Activated CD4-positive, alpha-beta T cell treated with anti-CD3 and anti-CD28 coated beads for 1 hour (primary cell): ENCODE data around the gene GIGYF2.
"Not testable (repeated sequence)": the region's sequence is repeated elsewhere in the genome, so short reads cannot be mapped to it uniquely, and the experiment has no call there.

Experiments used
- DNase-seq: peaks from one replicate; pipeline ENCODE4 v3.0.0-alpha.2; 2020

GIGYF2 gene, protein sequence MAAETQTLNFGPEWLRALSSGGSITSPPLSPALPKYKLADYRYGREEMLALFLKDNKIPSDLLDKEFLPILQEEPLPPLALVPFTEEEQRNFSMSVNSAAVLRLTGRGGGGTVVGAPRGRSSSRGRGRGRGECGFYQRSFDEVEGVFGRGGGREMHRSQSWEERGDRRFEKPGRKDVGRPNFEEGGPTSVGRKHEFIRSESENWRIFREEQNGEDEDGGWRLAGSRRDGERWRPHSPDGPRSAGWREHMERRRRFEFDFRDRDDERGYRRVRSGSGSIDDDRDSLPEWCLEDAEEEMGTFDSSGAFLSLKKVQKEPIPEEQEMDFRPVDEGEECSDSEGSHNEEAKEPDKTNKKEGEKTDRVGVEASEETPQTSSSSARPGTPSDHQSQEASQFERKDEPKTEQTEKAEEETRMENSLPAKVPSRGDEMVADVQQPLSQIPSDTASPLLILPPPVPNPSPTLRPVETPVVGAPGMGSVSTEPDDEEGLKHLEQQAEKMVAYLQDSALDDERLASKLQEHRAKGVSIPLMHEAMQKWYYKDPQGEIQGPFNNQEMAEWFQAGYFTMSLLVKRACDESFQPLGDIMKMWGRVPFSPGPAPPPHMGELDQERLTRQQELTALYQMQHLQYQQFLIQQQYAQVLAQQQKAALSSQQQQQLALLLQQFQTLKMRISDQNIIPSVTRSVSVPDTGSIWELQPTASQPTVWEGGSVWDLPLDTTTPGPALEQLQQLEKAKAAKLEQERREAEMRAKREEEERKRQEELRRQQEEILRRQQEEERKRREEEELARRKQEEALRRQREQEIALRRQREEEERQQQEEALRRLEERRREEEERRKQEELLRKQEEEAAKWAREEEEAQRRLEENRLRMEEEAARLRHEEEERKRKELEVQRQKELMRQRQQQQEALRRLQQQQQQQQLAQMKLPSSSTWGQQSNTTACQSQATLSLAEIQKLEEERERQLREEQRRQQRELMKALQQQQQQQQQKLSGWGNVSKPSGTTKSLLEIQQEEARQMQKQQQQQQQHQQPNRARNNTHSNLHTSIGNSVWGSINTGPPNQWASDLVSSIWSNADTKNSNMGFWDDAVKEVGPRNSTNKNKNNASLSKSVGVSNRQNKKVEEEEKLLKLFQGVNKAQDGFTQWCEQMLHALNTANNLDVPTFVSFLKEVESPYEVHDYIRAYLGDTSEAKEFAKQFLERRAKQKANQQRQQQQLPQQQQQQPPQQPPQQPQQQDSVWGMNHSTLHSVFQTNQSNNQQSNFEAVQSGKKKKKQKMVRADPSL (N-terminal part only)

DNA sequence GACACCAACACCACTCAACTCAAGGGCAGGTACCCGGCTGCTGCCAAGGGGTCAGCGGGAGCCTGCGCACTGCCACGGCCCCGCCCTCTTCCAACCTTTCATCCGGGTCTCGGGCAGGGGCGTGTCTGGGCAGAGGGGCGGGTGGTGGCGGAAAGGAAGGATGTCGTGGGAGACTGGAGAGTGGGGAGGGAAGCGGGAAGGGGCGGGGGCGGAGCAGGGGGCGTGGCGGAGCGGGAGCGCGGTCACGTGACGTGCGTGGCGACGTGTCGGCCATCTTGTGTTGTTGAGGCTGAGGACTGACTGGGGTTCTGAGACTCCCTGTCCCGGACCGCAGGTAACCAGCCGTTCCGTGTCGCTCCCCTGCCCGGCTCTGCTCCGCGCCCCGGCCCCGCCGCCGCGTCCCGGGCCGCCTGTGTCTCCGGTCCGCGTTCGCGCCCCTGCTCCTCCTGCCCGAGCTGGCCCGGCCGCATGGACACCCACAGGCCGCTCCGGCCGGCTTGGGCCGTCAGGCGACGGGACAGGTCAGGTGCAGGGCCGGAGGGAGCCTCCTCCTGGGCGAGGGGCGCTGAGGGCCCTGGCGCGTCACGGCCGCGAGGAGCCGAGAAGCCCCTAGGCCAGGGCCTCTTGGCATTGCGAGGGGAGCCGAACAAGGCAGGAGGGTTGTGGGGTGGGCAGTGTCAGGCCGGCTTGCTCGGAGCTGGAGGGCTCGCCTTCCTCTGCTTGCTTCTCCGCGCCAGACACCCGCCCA is at the start of gene GIGYF2:
TSS of gene GIGYF2 (plus strand) at position 273 of the 748 bp plus-strand sequence. CDS start 37,867 bp downstream, outside the sequence.
- peak; percentile 84 for DNase-seq

DNA sequence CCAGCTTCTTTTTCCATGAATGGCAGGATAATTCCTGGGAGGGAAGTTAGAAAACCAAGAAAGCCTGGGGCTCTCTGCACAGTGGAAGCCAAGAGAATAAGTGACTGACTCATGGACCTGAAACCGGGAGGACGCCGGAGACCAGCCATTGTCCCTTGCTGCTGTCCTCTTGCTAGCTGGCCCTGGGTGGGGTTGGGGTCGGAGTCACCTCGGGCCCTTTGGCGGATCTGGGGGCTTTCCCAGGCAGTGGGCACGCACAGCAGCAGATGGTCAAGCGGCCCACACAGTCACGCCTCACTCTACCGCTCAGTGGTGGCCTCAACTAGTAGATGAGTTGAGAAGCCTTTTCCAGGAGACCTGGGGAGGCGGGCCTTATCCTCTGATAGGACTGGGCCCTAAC is 48.1 kb upstream of the GIGYF2 start:
- DNase-seq = no peak

DNA sequence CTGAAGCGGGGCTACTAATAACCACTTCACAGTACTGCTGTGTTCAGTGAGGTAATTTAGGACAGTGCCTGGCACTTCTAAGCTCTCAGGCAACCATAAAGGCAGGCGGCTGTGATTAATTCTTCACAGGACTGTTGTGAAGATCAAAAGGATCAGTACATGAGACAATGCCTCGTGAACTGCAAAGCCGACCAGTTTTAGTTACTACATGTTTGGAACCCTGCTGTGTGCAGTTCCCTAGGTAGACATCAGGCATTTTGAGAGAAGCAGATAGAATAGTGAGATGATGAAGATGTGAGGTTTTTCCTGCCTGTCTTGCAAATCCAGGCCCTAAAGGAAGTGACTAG is 44.7 kb upstream of the GIGYF2 start:
- DNase-seq = no peak

DNA sequence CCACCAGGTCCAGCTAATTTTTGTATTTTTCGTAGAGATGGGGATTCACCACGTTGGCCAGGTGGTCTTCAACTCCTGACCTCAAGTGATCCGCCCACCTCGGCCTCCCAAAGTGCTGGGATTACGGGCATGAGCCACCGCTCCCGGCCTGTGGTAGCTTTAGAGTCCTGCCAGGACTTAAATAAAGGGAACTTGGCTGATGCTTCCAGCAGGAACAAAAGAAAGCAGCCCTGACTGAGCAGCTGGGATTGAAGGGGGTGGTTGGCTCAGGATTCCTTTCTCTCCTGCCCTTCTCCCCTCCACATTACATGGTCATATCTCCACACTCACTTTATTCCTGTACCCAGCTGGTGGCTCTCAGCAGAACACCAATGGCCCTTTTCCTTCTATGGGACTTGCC is 43.7 kb upstream of the GIGYF2 start:
- DNase-seq = no peak

DNA sequence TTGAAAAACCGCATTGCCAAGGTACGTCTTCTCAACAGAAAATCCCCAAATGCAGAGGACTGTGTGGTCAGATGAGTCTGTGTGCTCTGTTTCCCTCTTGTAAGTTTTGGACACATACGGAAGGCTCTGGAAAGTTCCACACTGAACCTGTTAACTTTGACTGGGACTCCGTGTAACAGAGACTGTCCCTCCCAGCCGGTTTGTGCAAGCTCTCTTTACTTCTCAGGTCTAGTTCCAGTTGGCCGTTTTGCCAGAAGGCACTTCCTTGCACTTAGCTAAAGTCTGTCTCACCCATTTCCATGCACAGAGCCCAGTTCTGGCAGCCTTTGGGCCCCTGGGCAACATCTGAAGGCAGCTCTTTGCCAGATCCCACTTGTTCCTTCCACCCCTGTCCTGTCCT is 41.7 kb upstream of the GIGYF2 start:
- DNase-seq = no peak

DNA sequence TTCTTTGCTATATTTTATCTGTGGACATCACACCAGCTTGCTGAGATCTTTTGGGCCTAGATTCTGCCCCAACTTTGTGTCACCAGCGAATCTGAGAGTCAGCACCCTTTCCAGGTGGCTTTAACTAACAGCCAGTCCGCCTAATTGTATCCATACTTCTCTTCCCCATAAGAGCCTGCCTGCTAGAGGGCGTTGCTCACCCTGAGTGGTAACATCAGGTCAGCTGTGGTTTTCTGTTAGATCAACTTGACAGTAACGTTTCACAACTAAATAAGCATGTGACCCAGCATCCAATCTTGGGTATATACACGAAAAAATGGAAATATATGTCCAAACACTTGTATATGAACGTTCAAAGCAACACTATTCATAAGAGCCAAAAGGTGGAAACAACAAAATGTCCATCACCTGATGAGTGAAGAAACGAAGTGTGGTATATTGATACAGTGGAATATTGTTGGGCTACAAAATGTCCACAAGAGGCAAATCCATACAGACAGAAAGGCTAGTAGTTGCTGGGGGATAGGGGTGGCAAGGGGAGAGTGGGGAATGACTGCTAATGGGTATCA is 38.8 kb upstream of the GIGYF2 start:
- no peak for DNase-seq

DNA sequence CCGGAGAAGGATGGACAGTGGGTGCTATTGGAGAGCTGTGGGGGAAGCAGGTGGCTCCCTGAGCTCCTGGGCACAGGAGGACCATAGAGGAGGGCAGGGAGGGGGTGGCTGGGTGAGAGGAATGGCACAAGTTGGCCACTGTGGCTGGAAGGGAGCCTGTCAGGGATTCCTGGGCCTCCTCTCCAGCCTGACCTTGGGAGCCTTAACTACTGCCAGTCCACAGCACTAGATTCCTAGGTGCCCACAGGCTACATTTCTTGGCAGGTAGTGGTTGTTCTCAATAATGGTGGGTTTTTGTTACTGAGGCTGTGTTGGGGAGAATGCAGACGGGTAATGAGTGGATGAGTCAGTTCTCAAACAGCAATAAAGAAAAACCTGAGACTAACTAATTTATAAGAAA is 37.8 kb upstream of the GIGYF2 start:
- no peak for DNase-seq

DNA sequence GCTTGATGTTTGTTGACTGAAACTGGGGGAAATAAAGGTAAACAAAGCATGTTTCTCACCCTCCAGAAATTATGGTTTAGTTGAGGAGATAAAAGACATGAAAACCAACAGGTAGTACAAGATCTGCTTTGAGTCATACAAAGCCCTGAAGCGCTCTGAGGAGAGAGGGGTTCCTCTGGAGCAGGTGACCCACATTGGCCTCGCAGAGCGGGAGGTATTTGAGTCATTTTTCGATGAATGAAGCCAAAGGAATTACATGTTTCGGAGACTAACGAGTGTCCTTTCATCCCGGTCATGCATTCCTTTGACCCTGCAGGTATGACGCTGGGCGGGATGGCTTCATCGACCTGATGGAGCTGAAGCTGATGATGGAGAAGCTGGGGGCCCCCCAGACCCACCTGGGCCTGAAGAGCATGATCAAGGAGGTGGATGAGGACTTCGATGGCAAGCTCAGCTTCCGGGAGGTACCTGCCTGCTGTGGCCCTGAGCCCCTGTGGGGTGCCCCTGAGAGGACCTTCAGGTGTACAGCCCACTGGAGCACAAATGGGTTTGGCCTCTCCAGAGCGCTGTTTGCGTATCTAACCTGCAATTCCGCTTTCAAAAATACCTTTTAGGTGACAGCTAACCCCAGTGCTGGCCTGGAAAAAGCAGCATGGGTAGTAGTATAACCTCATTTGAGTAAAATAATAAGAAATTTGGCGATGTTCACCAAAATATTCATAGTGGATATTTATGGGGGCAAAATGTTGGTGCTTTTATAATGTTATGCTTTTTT is 34.5 kb upstream of the GIGYF2 start:
- DNase-seq = no peak

DNA sequence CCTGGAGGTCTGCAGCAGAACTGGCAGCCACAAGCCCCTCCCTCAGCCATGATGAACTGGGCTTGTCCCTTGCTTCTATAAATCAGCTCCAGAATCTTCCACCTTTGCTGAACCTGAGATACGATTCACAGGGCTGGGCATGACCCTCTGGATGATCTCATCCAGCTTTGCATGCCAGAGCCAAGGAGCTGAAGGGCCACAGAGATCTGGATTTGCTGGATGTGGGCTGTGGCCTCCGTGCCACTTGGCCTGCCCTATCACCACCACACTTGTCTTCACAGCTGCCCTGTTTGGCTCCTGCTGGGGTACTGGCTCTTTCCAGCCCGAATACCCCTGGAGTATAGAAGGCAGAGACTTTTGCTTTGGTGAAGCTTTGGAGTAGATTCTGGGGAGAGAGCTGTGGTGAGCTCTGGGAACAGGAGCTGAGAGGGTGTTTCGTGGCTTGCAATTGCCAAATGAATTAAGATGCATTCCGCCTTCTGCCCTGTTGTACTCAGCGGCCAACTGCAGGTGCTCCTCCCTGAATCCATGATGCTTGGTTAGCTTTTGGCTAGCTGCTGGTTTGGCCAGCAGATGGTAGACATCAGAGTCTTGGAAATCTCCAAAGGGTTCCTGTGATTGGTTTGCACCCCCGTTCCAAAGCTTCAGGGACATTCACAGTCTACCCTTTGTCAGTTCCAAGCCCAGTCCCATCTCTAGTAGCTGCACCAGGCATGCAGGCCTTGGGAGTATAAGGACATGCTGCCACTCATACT is 30.9 kb upstream of the GIGYF2 start:
- DNase-seq = no peak

DNA sequence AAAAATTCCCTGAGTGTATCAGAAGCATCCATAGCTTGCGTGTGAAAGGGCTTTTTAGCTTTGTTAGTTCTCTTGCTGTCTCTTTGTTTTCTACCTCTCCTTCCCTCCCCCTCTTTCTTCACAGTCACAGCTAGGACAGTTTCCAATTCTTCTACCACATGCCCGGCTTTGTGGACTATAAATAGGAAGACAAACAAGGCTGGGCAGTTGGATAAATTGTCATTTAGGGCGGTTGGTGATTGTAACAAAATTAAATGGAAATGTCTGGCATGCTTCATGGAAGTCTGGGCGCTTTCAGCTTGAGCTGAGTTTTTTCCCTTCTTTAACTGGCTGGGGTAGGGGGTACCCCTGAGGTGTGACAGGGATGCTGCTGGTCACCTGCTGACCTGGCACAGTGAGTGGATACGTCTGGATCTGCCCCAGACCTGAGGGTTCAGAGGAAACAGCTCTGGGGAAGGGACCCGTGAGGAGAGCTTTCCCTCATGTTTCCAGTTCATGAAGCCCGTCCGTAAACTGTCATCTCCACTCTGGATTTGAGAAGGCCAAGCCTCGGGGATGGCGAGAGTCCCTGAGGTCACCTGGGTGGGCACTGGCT is 29.0 kb upstream of the GIGYF2 start:
- no peak for DNase-seq

DNA sequence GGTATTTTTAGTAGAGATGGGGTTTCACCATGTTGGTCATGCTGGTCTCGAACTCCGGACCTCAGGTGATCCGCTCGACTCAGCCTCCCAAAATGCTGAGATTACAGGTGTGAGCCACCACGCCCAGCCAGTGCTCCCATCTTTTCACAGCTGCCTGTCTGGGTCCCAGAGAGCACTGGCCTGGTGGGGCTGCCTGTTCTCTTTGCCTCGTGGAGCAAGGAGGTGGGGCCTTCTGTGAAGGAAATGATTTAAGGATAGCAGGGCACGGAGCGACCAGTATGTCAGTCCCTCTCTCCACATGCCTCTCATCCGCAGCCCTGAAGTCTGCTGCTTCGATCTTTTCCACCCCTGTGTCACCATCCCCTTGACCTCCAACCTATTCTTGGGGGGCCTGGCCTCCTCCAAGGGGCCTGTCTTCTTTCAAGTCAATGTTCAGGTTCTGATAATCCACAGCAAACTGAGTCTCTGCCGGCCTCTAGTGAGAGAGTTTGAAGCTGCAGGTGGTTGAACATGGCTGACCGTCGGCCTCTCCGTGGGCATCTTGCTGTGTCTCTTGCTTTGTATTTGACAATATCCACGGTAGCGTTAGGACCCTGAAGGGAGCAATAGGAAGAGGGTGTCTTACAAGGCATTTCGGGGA is 28.2 kb upstream of the GIGYF2 start:
- no peak for DNase-seq

DNA sequence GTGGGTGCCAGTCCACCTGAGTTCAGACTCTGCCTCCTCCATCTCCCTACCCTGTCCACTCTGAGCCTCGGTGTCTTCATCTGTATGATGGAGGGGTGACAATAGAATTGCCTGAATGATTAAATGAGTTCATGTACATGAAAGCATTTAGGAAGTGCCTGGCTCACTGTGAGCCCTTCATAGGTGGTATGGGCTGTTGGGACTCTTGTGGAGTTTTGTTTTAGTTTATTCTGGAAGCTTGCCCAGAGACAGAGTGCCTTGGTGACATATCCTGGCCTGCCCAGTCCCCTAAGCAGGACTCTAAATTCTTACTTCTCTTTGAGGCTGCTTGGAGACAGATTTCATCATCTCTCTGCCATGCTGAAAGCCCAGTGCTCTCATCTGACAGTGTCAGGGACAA is 24.5 kb upstream of the GIGYF2 start:
- DNase-seq = no peak

DNA sequence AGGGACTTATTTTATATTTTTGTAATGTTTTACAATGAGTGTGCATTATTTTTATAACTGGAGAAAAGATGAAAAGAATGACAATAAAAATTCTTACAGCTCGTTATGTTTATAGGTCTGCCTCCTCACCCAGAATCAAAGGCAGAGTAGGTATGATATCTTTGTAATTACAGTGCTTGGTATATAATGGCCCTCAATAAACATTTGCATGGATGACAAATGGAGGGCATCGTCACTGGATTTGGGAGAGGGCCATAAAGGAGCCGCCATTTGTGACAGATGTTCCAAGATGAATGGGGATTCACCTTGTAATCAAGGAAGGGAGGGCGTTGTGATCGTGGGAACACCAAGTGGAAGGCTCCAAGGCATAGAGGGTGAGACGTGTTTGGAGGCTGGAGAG is 22.6 kb upstream of the GIGYF2 start:
- no peak for DNase-seq

DNA sequence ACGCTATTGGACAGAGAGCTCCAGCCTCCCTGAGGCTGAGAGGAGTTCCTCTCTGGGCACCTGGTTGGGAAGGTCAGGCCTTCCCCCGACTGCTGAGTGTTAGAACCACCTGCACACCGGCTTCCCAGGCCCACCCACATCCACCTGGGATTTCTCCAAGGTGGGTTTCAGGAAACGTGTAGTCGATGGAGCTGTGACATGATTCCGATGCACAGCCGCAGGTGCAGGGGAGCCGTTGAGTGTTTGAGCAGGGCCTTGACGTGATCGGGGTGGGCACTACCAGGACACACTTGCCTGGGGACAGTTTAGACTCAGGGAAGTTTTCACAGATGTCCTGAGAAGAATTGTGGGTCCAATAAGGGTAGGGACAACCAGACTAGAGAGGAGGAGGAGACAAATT is 21.8 kb upstream of the GIGYF2 start:
- DNase-seq = no peak

DNA sequence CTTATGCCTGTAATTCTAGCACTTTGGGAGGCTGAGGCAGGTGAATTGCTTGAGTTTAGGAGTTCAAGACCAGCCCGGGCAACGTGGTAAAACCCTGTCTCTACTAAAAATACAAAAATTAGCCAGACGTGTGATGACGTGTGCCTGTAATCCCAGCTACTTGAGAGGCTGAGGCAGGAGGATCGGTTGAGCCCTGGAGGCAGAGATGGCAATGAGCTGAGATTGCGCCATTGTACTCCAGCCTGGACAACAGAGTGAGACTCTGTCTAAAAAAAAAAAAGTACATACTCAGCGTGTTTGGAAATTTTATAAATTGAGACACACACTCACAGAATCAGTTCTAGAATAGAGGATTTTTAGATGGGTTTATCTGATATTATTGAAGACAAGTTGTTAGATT is 17.1 kb upstream of the GIGYF2 start:
- no peak for DNase-seq

DNA sequence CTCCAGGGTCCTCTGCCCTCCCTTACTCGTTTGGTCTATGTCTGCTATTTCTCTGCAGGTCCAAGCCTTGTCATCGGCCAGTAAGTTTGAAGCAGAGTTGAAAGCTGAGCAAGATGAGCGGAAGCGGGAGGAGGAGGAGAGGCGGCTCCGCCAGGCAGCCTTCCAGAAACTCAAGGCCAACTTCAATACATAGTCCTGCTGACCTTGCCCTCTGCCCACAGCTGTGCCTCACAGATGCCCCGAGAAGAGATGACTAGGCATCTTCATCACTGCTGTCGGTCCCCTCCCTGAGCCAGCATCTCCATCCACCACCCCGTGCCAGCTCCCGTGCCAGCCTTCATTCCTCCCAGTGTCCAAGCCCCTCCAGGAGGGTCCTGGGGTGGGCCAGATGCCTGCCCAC is 15.6 kb upstream of the GIGYF2 start:
- DNase-seq = no peak

DNA sequence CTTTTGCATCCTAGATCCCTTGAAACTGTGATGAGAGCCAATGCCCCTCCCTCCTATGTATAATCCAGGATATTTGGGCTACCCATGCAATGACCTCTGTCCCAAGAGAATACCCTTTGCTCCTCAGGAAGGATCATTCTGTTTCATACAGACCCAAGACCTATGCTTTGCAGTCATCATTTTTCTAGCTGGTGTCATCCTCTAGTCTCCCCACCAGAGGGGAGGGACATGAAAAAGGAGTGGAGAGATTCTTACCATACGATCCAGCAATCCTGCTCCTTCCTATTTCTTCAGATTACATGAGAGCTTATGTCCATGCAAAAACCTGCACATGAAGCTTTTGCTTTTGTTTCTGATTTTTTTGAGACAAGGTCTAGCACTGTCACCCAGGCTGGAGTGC is 13.8 kb upstream of the GIGYF2 start:
- no peak for DNase-seq

DNA sequence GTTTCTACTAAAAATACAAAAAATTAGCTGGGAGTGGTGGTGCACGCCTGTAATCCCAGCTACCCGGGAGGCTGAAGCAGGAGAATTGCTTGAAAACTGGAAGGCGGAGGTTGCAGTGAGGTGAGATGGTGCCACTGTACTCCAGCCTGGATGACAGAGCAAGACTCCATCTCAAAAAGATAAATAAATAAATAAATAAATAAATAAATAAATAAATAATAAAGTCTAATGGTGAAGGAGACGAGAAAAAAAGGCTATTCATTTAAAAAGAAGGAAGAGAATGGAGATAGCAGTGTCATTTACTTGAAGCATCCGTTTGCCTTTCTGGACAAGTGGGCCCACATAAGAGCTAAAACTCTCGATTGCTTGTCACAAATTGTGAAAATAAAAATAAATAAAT is 11.7 kb upstream of the GIGYF2 start:
- not testable (repeated sequence) for DNase-seq

DNA sequence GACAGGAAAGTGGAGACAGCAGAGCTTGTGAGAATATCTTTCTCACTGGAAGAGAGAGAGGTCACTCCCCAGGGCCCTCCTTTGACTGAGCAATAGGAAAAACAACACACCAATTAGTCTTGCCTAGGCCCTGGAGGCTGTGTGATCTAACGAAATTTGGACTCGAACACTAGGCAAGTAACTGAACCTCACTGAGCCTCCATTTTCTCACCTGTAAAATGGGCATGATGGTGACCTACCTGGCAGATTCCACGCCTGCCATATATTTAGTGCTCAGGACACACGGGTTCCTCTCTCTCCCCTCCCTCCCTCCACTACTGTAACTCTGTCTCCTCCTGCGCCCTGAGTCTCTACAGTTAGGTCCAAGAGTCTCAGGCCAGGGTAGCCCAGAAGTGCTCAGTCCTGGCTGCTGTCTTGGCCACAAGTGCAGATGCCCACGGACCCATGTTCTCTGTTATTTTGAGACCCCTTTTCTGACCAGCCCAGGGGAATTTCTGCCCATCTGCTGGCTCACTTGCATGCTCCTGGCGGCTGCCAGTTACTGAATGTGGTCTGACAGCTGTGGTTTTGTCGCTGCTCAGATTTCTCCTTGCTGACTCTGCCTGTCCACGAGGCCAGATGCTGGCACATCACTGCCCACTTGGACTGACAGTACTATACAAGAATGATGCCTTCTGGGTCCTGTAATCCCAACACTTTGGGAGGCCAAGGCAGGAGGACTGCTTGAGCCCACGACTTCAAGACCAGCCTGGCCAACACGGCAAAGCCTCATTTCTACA is 9.6 kb upstream of the GIGYF2 start:
- no peak for DNase-seq
